ENCODE data around the gene ACOT8.

ACOT8 gene

GRCh38 chr20:45792317-45793118 lies 64.7 kb downstream of the ACOT8 start:
- TF ChIP-seq, protein P1, sequence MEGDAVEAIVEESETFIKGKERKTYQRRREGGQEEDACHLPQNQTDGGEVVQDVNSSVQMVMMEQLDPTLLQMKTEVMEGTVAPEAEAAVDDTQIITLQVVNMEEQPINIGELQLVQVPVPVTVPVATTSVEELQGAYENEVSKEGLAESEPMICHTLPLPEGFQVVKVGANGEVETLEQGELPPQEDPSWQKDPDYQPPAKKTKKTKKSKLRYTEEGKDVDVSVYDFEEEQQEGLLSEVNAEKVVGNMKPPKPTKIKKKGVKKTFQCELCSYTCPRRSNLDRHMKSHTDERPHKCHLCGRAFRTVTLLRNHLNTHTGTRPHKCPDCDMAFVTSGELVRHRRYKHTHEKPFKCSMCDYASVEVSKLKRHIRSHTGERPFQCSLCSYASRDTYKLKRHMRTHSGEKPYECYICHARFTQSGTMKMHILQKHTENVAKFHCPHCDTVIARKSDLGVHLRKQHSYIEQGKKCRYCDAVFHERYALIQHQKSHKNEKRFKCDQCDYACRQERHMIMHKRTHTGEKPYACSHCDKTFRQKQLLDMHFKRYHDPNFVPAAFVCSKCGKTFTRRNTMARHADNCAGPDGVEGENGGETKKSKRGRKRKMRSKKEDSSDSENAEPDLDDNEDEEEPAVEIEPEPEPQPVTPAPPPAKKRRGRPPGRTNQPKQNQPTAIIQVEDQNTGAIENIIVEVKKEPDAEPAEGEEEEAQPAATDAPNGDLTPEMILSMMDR (IDR thresholded peaks at IDR 0.05; ENCODE audit: low read depth, low read length): no peak
- DNase-seq (ENCODE audit: extremely low read depth, low read depth): no peak

Data from AG09319 (cell line).